Right lobe of liver (tissue), 4 donors: Measurements from ENCODE around the gene FFAR1.

Experiments
- POLR2A ChIP-seq: fragments of 450-650 bp; IDR thresholded peaks from one replicate; pipeline ENCODE4 v1.6.1; 2017; ENCODE audit warnings: antibody characterized with exemption, mild to moderate bottlenecking
- TF ChIP-seq, protein P1 (sequence below), 4 donors: fragments of 200-600 bp in 3 of 4; fragments of 450-650 bp in 1 of 4; IDR thresholded peaks; one replicate each; pipeline versions ENCODE4 v1.5.1 to v1.8.0; 2016 to 2022; ENCODE audit warnings: antibody characterized with exemption in 4 of 4, mild to moderate bottlenecking in 2 of 4
- donor health status: DM: no; HTN: no; CAD: no.
- donor health status: DM: no; HTN: no; CAD: no.
- donor health status: DM: no; HTN: yes; CAD: no.

DNA sequence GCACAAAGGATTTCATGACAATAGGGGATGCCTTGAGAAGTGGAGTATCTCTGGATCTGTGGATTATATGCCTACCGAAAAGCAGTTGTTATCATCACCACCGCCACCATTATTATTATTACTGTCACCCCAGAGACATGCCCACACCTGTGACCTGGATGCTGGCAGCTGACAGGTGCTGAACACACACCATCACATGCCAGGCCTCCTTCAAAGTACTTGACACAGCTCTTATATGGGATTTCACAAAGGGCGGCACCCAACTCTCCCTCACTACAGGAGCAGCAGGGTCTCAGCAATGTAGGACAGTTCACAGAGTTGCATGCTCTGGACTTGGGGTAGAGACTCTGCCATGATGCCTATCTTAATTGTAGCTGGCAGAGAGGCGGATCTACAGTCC, 17.6 kb downstream of the FFAR1 start:
- TF ChIP-seq, protein P1, sequence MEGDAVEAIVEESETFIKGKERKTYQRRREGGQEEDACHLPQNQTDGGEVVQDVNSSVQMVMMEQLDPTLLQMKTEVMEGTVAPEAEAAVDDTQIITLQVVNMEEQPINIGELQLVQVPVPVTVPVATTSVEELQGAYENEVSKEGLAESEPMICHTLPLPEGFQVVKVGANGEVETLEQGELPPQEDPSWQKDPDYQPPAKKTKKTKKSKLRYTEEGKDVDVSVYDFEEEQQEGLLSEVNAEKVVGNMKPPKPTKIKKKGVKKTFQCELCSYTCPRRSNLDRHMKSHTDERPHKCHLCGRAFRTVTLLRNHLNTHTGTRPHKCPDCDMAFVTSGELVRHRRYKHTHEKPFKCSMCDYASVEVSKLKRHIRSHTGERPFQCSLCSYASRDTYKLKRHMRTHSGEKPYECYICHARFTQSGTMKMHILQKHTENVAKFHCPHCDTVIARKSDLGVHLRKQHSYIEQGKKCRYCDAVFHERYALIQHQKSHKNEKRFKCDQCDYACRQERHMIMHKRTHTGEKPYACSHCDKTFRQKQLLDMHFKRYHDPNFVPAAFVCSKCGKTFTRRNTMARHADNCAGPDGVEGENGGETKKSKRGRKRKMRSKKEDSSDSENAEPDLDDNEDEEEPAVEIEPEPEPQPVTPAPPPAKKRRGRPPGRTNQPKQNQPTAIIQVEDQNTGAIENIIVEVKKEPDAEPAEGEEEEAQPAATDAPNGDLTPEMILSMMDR (IDR thresholded peaks at IDR 0.05) = no peak
- TF ChIP-seq POLR2A = no peak
